IMR-90 (cell line): ENCODE results near the gene SLC30A7. TPM values are rescaled to one million over a fixed set of nuclear protein-coding genes. Genes with fewer than 3 reads are reported as not detected.

Experiments used
- ATAC-seq: fragments of 200-7000 bp; cut with Tn5 transposase; 2 replicates; pipeline ENCODE4 v1.9.1; 2020; ENCODE audit warnings: low read depth, mild to moderate bottlenecking, moderate library complexity
- BruUV-seq: library from RNA; stranded (reverse); fragments of 400-500 nt; replicated peaks from 2 replicates; lab custom pipeline; 2021; lab: Mats Ljungman, UMichigan
- CTCF ChIA-PET: fragments of 300-600 bp; formaldehyde crosslinking; extraction: SDS; loops from one replicate; lab custom pipeline; 2021; ENCODE audit warnings: antibody characterized with exemption; lab: Yijun Ruan, JAX
- POLR2A ChIA-PET: fragments of 300-600 bp; sonication (Branson Sonifier 250); formaldehyde crosslinking; loops from one replicate; lab custom pipeline; 2022; ENCODE audit warnings: antibody characterized with exemption; ENCODE audit not compliant: unreplicated experiment; lab: Charles Lee
- DNase-seq: peaks from one replicate; pipeline ENCODE4 v3.0.0; 2013
- H2AFZ ChIP-seq: replicated peaks from 2 replicates; pipeline ENCODE3; 2013; ENCODE audit warnings: low read length, mild to moderate bottlenecking; ENCODE audit not compliant: poor library complexity
- H2AK5ac ChIP-seq: 2 replicates; pipeline ENCODE4 v1.6.1; 2013; ENCODE audit warnings: low read depth, low read length, inconsistent platforms
- H2AK9ac ChIP-seq: replicated peaks from 2 replicates; pipeline ENCODE3; 2013; ENCODE audit warnings: mild to moderate bottlenecking, low read depth, low read length, moderate library complexity; ENCODE audit not compliant: poor library complexity
- H2BK120ac ChIP-seq: 2 replicates; pipeline ENCODE4 v1.6.1; 2013; ENCODE audit warnings: low read depth, low read length, inconsistent platforms
- H2BK15ac ChIP-seq: 3 replicates; pipeline ENCODE4 v1.6.1; 2013; ENCODE audit warnings: low read depth, low read length, inconsistent platforms
- H2BK20ac ChIP-seq: 2 replicates; pipeline ENCODE4 v1.6.1; 2013; ENCODE audit warnings: low read depth, mild to moderate bottlenecking, inconsistent platforms, low read length, moderate library complexity
- H2BK5ac ChIP-seq: 2 replicates; pipeline ENCODE4 v1.6.1; 2013; ENCODE audit warnings: mild to moderate bottlenecking, low read depth, low read length, inconsistent platforms; ENCODE audit not compliant: poor library complexity, severe bottlenecking
- H3K14ac ChIP-seq: replicated peaks from 2 replicates; pipeline ENCODE4 v1.6.1; 2013; ENCODE audit warnings: low read depth, low read length, inconsistent platforms
- H3K18ac ChIP-seq: 2 replicates; pipeline ENCODE4 v1.6.1; 2013; ENCODE audit warnings: low read depth, low read length, control low read depth
- H3K23ac ChIP-seq: 2 replicates; pipeline ENCODE4 v1.6.1; 2013; ENCODE audit warnings: low read depth, low read length, inconsistent platforms
- H3K27ac ChIP-seq: 2 replicates; pipeline ENCODE4 v1.5.1; 2013; ENCODE audit warnings: mild to moderate bottlenecking, control low read depth, low read length; ENCODE audit not compliant: insufficient read depth
- H3K27me3 ChIP-seq: 2 replicates; pipeline ENCODE4 v1.6.1; 2013; ENCODE audit warnings: low read length; ENCODE audit not compliant: control insufficient read depth, insufficient read depth
- H3K36me3 ChIP-seq: 2 replicates; pipeline ENCODE4 v1.6.1; 2013; ENCODE audit warnings: low read length, mixed read lengths; ENCODE audit not compliant: control insufficient read depth, insufficient read depth
- H3K4ac ChIP-seq: 2 replicates; pipeline ENCODE4 v1.6.1; 2013; ENCODE audit warnings: low read depth, low read length, inconsistent platforms
- H3K4me1 ChIP-seq: 2 replicates; pipeline ENCODE4 v1.6.1; 2013; ENCODE audit warnings: low read length, mixed read lengths; ENCODE audit not compliant: control insufficient read depth, insufficient read depth
- H3K4me2 ChIP-seq: 2 replicates; pipeline ENCODE4 v1.6.1; 2013; ENCODE audit warnings: low read depth, mild to moderate bottlenecking, control low read depth, low read length, moderate library complexity
- H3K4me3 ChIP-seq: 2 replicates; pipeline ENCODE4 v1.5.1; 2013; ENCODE audit warnings: low read depth, mild to moderate bottlenecking, control low read depth, low read length, moderate library complexity; ENCODE audit not compliant: insufficient read depth
- H3K56ac ChIP-seq: 2 replicates; pipeline ENCODE4 v1.6.1; 2013; ENCODE audit warnings: low read length, inconsistent platforms; ENCODE audit not compliant: insufficient read depth; ENCODE audit errors: extremely low read depth
- H3K79me1 ChIP-seq, 2 experiments: 2 replicates each; pipeline ENCODE4 v1.6.1; 2013; ENCODE audit warnings: low read length in 2 of 2, inconsistent platforms in 1 of 2, low read depth in 1 of 2
- H3K9ac ChIP-seq: 2 replicates; pipeline ENCODE4 v1.6.1; 2013; ENCODE audit warnings: low read depth, low read length, control low read depth
- H3K9me1 ChIP-seq: 2 replicates; pipeline ENCODE4 v1.6.1; 2013; ENCODE audit warnings: low read length, inconsistent platforms; ENCODE audit not compliant: insufficient read depth
- H3K9me3 ChIP-seq: 2 replicates; pipeline ENCODE4 v1.6.1; 2013; ENCODE audit warnings: low read length; ENCODE audit not compliant: control insufficient read depth, insufficient read depth
- H4K20me1 ChIP-seq: 2 replicates; pipeline ENCODE4 v1.6.1; 2013; ENCODE audit warnings: low read length, inconsistent platforms; ENCODE audit not compliant: insufficient read depth
- H4K5ac ChIP-seq: 2 replicates; pipeline ENCODE4 v1.6.1; 2013; ENCODE audit warnings: mild to moderate bottlenecking, low read depth, low read length, control low read depth
- H4K8ac ChIP-seq, 2 experiments: 2 replicates each; pipeline ENCODE4 v1.6.1; 2013; ENCODE audit warnings: low read depth in 2 of 2, low read length in 2 of 2, control low read depth in 1 of 2, inconsistent platforms in 1 of 2
- H4K91ac ChIP-seq: 2 replicates; pipeline ENCODE4 v1.6.1; 2013; ENCODE audit warnings: low read depth, low read length, inconsistent platforms; ENCODE audit not compliant: insufficient read depth
- CEBPB ChIP-seq: IDR thresholded peaks from 2 replicates; pipeline ENCODE4 v1.6.1; 2012; ENCODE audit warnings: low read depth, low read length, improper control_type of control experiment
- RAD21 ChIP-seq: IDR thresholded peaks from 2 replicates; pipeline ENCODE4 v1.6.1; 2012; ENCODE audit warnings: low read length, improper control_type of control experiment
- SMC3 ChIP-seq: fragments of 150-350 bp; IDR thresholded peaks from 2 replicates; pipeline ENCODE4 v1.6.1; 2016; ENCODE audit warnings: low read depth, mild to moderate bottlenecking, antibody characterized with exemption, low read length, moderate library complexity
- WGBS, 2 experiments: methylation state at CpG; one replicate each; pipeline versions ENCODE4 v1.1.5 to v1.1.7; 2013; ENCODE audit warnings: missing lambda C conversion rate in 2 of 2; ENCODE audit not compliant: insufficient read length in 1 of 2; ENCODE audit errors: extremely low coverage in 2 of 2; 5-methylcytosine and 5-hydroxymethylcytosine counted together
- dilution Hi-C: fragments of 300-500 bp; cut with HindIII; formaldehyde crosslinking; loops from one replicate; pipeline ENCODE4 v1.14.3; 2018; ENCODE audit warnings: low sequenced_read_pairs; ENCODE audit not compliant: unreplicated experiment
- in situ Hi-C: fragments of 300-500 bp; cut with MboI; formaldehyde crosslinking; loops from 3 replicates; pipeline ENCODE4 v1.14.3; 2019; ENCODE audit warnings: low sequenced_read_pairs, inconsistent platforms, mixed read lengths
- intact Hi-C: fragments of 100-400 bp; cut with micrococcal nuclease; formaldehyde crosslinking; loops from 2 replicates; pipeline ENCODE4 v1.10.0; 2022
- polyA plus RNA-seq, 3 experiments: library from polyadenylated mRNA; depleted of rRNA; stranded (reverse); fragments of >200 nt; gene quantifications; 2 replicates each; pipeline ENCODE4 v1.2.3, GENCODE V29; 2012; ENCODE audit warnings: low replicate concordance in 1 of 3
- total RNA-seq: library from RNA; depleted of rRNA; stranded (reverse); fragments of >200 nt; gene quantifications from 2 replicates; pipeline ENCODE4 v1.2.3, GENCODE V29; 2012
- TF ChIP-seq, protein P1 (sequence below): conservative IDR thresholded peaks from 2 replicates; pipeline ENCODE4 v1.5.1; 2012; ENCODE audit warnings: mild to moderate bottlenecking, low read depth, low read length, improper control_type of control experiment

Gene SLC30A7
- total and polyA plus RNA-seq, 2 of the 4 experiments (the other 2 are of a cell fraction), result 8.4 to 60.2 TPM

DNA sequence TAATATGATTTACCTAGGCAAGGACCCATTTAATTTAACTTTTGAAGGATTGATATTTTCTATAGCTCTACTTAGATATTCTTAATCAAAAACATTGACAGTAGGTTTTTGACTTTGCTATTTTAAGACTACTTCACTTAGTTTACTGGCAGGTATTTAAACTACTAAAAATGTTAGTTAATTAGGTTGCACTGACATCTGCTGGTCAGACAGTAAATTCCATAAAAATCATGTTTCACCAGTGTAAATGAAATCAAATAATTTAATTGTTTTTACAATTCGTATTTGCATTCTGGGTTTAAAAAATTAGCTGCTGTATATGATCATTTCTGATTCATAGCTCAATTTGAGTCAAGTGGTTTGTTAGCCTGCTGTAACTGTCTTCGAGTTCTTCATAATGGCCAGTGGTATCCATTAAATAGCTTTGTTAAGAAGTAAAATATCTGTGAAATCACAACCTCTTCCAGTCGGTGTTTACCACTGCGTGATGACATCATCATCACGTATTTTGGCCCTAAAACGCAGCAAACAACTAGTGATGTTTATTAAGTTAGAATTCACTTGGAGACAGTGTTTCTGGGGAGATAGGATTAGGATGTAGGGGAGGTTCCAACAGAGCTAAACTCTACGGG, 27.4 kb upstream of the SLC30A7 start:
- in situ Hi-C loops, result loop anchor here (10.0 kb wide), 1 partner anchor 1064 kb away; no protein-coding TSS in a partner anchor

More for the DNA sequence above, 27.4 kb upstream of the SLC30A7 start:
- Histone ChIP-seq H3K27me3 (no peaks in the 10 kb centered on the region), H3K4me3 (no peak overlapping the region), H2AK9ac (no peak overlapping the region), H3K18ac (peak overlapping the region; percentile 20; the same call in 1 of the 2 replicates), H3K56ac (no peak overlapping the region), H2BK20ac (no peak overlapping the region), H4K20me1 (no peaks in the 10 kb centered on the region), H2BK120ac (no peak overlapping the region), H3K23ac (no peak overlapping the region), H3K4me2 (peak overlapping the region; percentile 76; the same call in 1 of the 2 replicates), H3K4me1 (peaks cover 3% of the 10 kb centered on the region; the same call in 1 of the 2 replicates), H4K5ac (no peak overlapping the region), H3K9me1 (no peaks in the 10 kb centered on the region; the same call in 1 of the 2 replicates), H3K9ac (no peak overlapping the region), H3K36me3 (no peaks in the 10 kb centered on the region), H2AK5ac (no peak overlapping the region), H3K27ac (no peak overlapping the region), H2AFZ (no peak overlapping the region), H4K91ac (no peak overlapping the region), H3K4ac (peak overlapping the region; percentile 38; the same call in 1 of the 2 replicates), H3K14ac (no peak overlapping the region; the same call in 1 of the 2 replicates), H3K9me3 (peaks cover under 1% of the 10 kb centered on the region; the same call in 1 of the 2 replicates), H3K79me1 (no peaks in the 10 kb centered on the region), H2BK5ac (no peak overlapping the region), H2BK15ac (no peak overlapping the region), H4K8ac (no peak overlapping the region)
- no peak for TF ChIP-seq CEBPB
- TF ChIP-seq RAD21, result peak; percentile 84
- TF ChIP-seq, protein P1, sequence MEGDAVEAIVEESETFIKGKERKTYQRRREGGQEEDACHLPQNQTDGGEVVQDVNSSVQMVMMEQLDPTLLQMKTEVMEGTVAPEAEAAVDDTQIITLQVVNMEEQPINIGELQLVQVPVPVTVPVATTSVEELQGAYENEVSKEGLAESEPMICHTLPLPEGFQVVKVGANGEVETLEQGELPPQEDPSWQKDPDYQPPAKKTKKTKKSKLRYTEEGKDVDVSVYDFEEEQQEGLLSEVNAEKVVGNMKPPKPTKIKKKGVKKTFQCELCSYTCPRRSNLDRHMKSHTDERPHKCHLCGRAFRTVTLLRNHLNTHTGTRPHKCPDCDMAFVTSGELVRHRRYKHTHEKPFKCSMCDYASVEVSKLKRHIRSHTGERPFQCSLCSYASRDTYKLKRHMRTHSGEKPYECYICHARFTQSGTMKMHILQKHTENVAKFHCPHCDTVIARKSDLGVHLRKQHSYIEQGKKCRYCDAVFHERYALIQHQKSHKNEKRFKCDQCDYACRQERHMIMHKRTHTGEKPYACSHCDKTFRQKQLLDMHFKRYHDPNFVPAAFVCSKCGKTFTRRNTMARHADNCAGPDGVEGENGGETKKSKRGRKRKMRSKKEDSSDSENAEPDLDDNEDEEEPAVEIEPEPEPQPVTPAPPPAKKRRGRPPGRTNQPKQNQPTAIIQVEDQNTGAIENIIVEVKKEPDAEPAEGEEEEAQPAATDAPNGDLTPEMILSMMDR, result peak; percentile 81
- TF ChIP-seq SMC3, result peak; percentile 81
- peak; percentile 61 for ATAC-seq
- dilution Hi-C loops, result no loop called here
- no TSS peak for BruUV-seq
- whole genome bisulfite sequencing, 2 experiments, result no CpG with 5 or more reads among the region's 7 CpGs
- intact Hi-C loops, result loop anchor here (1.0 to 5.0 kb wide), 5 partner anchors 246 to 1060 kb away; partner anchors contain the start of gene GPR88
- ChIA-PET CTCF (interaction anchor here (0.6 to 4.7 kb wide), 13 partner anchors 15 to 420 kb away, joined by 3 to 27 read pairs (median 4); no protein-coding TSS in a partner anchor), POLR2A (no interaction called here)
- peak; percentile 70 for DNase-seq
